ENCODE measurements around the gene HOMER3. TPM values are rescaled to one million over a fixed set of nuclear protein-coding genes. Genes with fewer than 3 reads are reported as not detected.
"Not testable (repeated sequence)": the region's sequence is repeated elsewhere in the genome, so short reads cannot be mapped to it uniquely, and the experiment has no call there.

The HOMER3 gene
- total RNA-seq, 4 donors from 2014 or later, result 10.7 to 29.5 (median 18.6) TPM

DNA sequence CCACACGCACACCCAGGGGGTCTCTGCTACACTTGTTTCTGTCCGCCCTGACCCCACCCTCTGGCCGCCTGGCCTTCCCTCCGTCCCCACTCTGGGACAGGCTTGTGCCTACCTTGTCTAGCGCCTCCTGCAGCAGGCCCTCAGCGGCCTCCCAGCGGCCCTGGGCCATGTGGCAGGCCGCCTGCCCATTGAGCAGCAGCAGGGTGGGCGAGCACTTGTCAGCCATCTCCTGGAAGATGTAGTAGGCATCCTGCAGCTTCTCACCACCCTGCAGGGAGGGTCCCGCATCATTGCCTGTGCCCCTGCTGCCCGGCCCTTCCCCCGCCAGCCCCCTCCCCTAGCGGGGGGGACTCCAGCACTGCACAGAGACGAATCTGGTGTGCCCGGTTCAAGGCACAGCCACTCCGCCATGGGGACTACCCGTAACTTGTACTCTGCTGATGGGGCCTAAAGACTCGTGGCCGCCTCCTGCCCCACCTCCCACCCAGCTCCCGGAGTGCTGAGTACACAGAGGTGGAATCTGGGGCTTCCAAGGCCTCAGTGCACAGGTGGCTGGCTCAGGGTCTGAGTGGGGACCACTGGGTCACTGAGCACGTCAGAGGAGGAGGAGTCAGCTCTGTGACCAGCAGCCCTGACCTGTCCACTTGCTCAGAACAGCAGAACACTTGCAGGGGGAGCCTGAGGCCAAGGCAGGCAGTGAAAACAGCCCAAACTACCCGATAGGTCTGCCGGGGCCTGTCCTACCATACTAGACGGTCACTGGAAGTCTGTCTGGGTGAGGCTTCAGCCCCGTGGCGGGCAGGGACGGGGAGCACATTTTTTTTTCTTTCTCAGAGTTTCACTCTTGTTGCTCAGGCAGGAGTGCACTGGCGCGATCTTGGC lies 37.6 kb downstream of the HOMER3 start:
- Histone ChIP-seq H3K9me3 (no peaks in the 10 kb centered on the region), H3K27me3 (no peaks in the 10 kb centered on the region), H3K36me3 (peaks cover 18 to 97% (median 18%) of the 10 kb centered on the region in 3 donors), H3K4me3 (no peak overlapping the region), H3K27ac (no peak overlapping the region), H3K4me1 (no peaks in the 10 kb centered on the region)
- DNase-seq, result no peak
- TF ChIP-seq POLR2A (IDR thresholded peaks at IDR 0.05), result no peak
- TF ChIP-seq CTCF (IDR thresholded peaks at IDR 0.05), result no peak
- intact Hi-C loops (cut with DNase I), result no loop called here
- 79 to 94% methylated on average over 6 to 8 of the region's 29 CpGs for WGBS, 2 donors

DNA sequence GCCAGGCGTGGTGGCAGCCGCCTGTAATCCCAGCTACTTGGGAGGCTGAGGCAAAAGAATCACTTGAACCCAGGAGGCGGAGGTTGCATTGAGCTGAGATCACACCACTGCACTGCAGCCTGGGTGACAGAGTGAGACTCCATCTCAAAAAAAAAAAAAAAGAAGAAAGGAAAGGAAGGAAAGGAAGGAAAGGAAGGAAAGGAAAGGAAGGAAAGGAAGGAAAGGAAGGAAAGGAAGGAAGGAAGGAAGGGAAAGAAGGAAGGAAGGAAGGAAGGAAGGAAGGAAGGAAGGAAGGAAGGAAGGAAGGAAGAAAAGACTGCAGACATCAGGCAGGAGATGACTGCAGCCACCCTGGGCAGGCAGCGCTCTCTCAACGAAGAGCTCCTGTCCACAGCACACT lies 38.5 kb downstream of the HOMER3 start:
- H3K4me3 ChIP-seq; DNase-seq; H3K27ac ChIP-seq; H3K9me3 ChIP-seq; H3K4me1 ChIP-seq; intact Hi-C loops (cut with DNase I); H3K27me3 ChIP-seq: not testable (repeated sequence)
- H3K36me3 ChIP-seq, result peaks cover 14 to 91% (median 18%) of the 10 kb centered on the region in 3 donors
- WGBS, 2 donors, result 94 to 100% methylated on average over 4 of the region's 5 CpGs

DNA sequence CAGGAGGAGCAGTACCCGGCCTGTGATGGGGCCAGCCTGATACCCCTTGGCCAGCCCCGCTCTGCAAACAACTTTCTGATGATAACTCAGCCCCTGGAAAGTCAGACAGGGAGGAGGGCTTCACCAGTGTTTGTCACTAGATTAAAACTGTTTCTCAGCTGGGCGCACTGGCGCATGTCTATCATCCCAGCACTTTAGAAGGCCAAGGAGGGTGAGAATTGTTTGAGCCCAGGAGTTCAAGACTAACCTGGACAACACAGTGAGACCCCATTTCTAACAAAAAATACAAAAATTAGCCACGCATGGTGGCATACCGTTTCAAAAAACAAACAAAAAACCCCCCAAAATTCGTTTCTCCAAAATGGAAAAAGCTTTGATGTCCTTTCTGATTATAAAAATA lies 39.5 kb downstream of the HOMER3 start:
- DNase-seq, result no peak
- Histone ChIP-seq H3K27ac (no peak overlapping the region), H3K4me1 (peaks cover 0 to 5% (median 4%) of the 10 kb centered on the region in 3 donors), H3K4me3 (no peak overlapping the region), H3K36me3 (peaks cover 12 to 81% (median 14%) of the 10 kb centered on the region in 3 donors), H3K27me3 (peaks cover 0 to 12% (median 0%) of the 10 kb centered on the region in 4 donors), H3K9me3 (no peaks in the 10 kb centered on the region)
- intact Hi-C loops (cut with DNase I), result no loop called here
- WGBS, 2 donors, result 93 to 97% methylated on average over 6 of the region's 7 CpGs
- TF ChIP-seq CTCF (IDR thresholded peaks at IDR 0.05), result no peak
- TF ChIP-seq POLR2A (IDR thresholded peaks at IDR 0.05), result no peak

DNA sequence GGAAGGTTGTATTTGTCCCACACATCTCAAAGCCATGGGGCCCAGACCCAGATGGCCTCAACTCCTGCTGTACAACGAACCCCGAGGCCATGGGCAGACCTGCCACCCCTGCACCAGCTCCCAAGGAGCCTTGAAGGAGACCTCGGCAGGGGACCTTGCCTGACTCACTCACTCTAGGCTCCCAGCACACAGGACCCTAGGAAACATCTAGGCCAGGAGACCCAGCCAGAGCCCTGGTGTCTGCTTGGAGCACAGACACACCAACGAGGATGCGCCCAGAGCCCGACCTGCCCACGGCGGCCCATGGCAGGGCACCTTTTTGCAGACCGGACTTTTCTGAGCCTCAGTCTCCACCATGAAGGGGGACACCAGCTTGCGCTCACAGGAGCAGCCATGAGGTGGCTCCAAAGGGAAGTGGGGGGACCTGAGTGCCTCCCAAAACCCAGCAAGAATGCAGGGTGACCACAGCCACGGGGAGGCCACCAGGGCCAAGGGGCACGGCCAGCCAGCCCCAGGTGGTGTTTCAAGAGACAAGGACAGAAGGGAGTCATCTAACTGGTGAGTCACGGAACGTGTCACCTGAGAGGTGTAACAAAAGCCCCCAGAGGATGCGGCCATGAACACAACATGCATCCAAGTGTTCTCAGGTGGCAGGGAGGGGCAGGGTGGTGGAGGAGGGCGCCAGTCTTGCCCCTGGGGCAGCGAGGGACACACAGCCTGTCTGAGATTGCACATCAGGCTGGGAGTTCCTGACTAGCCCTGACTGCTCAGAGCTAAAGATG lies 40.1 kb downstream of the HOMER3 start:
- H3K36me3 ChIP-seq, result peaks cover 8 to 75% (median 14%) of the 10 kb centered on the region in 3 donors
- no peak for DNase-seq

More for the DNA sequence above, 40.1 kb downstream of the HOMER3 start:
- 60 to 91% methylated on average over 2 to 4 of the region's 17 CpGs for WGBS, 2 donors
- Histone ChIP-seq H3K27ac (no peak overlapping the region), H3K9me3 (no peaks in the 10 kb centered on the region), H3K27me3 (peaks cover 0 to 17% (median 0%) of the 10 kb centered on the region in 4 donors), H3K4me3 (no peak overlapping the region), H3K4me1 (peaks cover 0 to 10% (median 9%) of the 10 kb centered on the region in 3 donors)
- TF ChIP-seq POLR2A (IDR thresholded peaks at IDR 0.05) (no peak), CTCF (IDR thresholded peaks at IDR 0.05) (no peak)
- intact Hi-C loops (cut with DNase I), result no loop called here

Measured in esophagus squamous epithelium (tissue), 5 donors.